Glutamatergic neuron (in vitro differentiated cells): ENCODE data around the gene CDK3. TPM values are rescaled to one million over a fixed set of nuclear protein-coding genes. Genes with fewer than 3 reads are reported as not detected.
A peak's percentile ranks its signal among the peaks of the same experiment; 100 is the strongest.

Experiments
- DNase-seq: peaks from one replicate; pipeline ENCODE4 v3.0.0; 2022
- H3K27ac Mint-ChIP-seq: one replicate; pipeline ENCODE4 v1.8.0; 2020; ENCODE audit warnings: mild to moderate bottlenecking, mixed read lengths, inconsistent platforms; ENCODE audit not compliant: unreplicated experiment
- H3K27me3 Mint-ChIP-seq: one replicate; pipeline ENCODE4 v1.8.0; 2020; ENCODE audit warnings: mild to moderate bottlenecking, moderate library complexity, mixed read lengths, inconsistent platforms; ENCODE audit not compliant: unreplicated experiment
- H3K36me3 Mint-ChIP-seq: one replicate; pipeline ENCODE4 v1.8.0; 2020; ENCODE audit warnings: mild to moderate bottlenecking, mixed read lengths, inconsistent platforms; ENCODE audit not compliant: unreplicated experiment
- H3K4me1 Mint-ChIP-seq: one replicate; pipeline ENCODE4 v1.8.0; 2020; ENCODE audit warnings: mild to moderate bottlenecking, low read depth, mixed read lengths, inconsistent platforms; ENCODE audit not compliant: unreplicated experiment
- H3K4me3 Mint-ChIP-seq: one replicate; pipeline ENCODE4 v1.8.0; 2020; ENCODE audit warnings: mild to moderate bottlenecking, mixed read lengths, inconsistent platforms; ENCODE audit not compliant: unreplicated experiment
- H3K9me3 Mint-ChIP-seq: one replicate; pipeline ENCODE4 v1.8.0; 2020; ENCODE audit warnings: mild to moderate bottlenecking, moderate library complexity, mixed read lengths, inconsistent platforms; ENCODE audit not compliant: unreplicated experiment
- total RNA-seq: library from RNA; stranded (reverse); fragmentation: NEBNext Ultra II Directional; extraction: Animal tissue kit (Norgen Biotek cat#: 25700); gene quantifications from one replicate; pipeline ENCODE4 v1.2.1, GENCODE V29; 2021; ENCODE audit not compliant: unreplicated experiment
- TF ChIP-seq, protein P1 (sequence below): fragments of 200-600 bp; sonication (generic); IDR thresholded peaks from one replicate; pipeline ENCODE4 v1.5.0; 2021; ENCODE audit not compliant: partially characterized antibody, unreplicated experiment

CDK3 gene
- total RNA-seq, 1 donor from 2014 or later, result 7.1 TPM

DNA sequence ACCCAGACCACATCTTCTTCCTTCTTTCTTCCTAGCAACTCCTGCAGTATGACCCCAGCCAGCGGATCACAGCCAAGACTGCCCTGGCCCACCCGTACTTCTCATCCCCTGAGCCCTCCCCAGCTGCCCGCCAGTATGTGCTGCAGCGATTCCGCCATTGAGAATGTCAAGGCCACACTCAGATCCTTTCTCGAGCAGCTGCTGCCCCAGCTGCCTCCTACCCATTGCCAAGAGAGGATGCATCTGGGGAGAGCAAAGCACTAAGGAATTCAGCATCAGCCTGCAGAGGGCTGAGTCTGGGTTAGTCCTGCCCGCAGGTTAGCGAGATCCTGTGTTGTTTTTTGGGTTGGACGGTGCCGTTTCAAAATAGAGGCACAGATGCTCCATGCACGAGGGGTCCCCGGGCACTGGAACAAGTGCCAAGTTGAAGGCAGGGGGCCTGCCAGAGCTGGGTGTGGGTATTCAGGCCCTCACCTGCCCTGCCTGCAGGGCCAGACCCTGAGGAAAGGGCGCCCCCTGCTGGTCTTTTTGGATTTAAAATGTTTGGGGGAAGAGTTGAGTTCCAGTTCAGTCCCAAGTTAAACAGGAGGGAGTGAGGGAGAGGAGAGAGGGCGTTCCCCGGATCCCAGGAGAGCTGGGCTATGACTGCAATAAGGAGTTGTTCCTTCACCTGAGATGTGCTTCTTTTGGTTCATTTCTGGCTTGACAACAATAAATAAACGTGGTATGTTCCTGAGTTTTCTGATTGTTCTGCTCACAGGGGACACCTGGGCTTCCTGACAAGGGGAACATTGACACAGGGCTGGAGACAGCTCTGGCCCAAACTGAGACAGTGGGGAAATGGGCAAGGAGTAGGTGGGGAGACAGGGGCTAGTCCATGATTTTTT, 4.9 kb downstream of the CDK3 start:
- peak; percentile 88 for DNase-seq
- TF ChIP-seq, protein P1, sequence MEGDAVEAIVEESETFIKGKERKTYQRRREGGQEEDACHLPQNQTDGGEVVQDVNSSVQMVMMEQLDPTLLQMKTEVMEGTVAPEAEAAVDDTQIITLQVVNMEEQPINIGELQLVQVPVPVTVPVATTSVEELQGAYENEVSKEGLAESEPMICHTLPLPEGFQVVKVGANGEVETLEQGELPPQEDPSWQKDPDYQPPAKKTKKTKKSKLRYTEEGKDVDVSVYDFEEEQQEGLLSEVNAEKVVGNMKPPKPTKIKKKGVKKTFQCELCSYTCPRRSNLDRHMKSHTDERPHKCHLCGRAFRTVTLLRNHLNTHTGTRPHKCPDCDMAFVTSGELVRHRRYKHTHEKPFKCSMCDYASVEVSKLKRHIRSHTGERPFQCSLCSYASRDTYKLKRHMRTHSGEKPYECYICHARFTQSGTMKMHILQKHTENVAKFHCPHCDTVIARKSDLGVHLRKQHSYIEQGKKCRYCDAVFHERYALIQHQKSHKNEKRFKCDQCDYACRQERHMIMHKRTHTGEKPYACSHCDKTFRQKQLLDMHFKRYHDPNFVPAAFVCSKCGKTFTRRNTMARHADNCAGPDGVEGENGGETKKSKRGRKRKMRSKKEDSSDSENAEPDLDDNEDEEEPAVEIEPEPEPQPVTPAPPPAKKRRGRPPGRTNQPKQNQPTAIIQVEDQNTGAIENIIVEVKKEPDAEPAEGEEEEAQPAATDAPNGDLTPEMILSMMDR, result peak; percentile 86
- H3K27me3 Mint-ChIP-seq, result peaks cover 10% of the 10 kb centered on the region
- peaks cover 9% of the 10 kb centered on the region for H3K36me3 Mint-ChIP-seq
- H3K9me3 Mint-ChIP-seq, result peaks cover 8% of the 10 kb centered on the region
- H3K4me1 Mint-ChIP-seq, result peaks cover 2% of the 10 kb centered on the region
- H3K4me3 Mint-ChIP-seq, result peak overlapping the region; percentile 30
- no peak overlapping the region for H3K27ac Mint-ChIP-seq

GRCh38 chr17:76007131-76007849, 6.6 kb downstream of the CDK3 start:
- DNase-seq, result no peak
- Mint-ChIP-seq H3K9me3 (peaks cover 8% of the 10 kb centered on the region), H3K4me1 (peaks cover 2% of the 10 kb centered on the region), H3K4me3 (no peak overlapping the region), H3K27me3 (peaks cover 10% of the 10 kb centered on the region), H3K36me3 (peaks cover 9% of the 10 kb centered on the region), H3K27ac (no peak overlapping the region)
- TF ChIP-seq, protein P1, result no peak

GRCh38 chr17:76007850-76008165, 7.2 kb downstream of the CDK3 start:
- H3K9me3 Mint-ChIP-seq, result peaks cover 8% of the 10 kb centered on the region
- H3K4me3 Mint-ChIP-seq, result no peak overlapping the region
- TF ChIP-seq, protein P1, result no peak
- H3K27ac Mint-ChIP-seq, result no peak overlapping the region
- no peak for DNase-seq
- peaks cover 10% of the 10 kb centered on the region for H3K27me3 Mint-ChIP-seq
- H3K4me1 Mint-ChIP-seq, result peaks cover 2% of the 10 kb centered on the region
- peaks cover 9% of the 10 kb centered on the region for H3K36me3 Mint-ChIP-seq

- TF ChIP-seq, protein P1, result no peak
- peaks cover 2% of the 10 kb centered on the region for H3K4me1 Mint-ChIP-seq
- peaks cover 8% of the 10 kb centered on the region for H3K9me3 Mint-ChIP-seq
- peaks cover 10% of the 10 kb centered on the region for H3K27me3 Mint-ChIP-seq
- H3K27ac Mint-ChIP-seq, result no peak overlapping the region
- peaks cover 9% of the 10 kb centered on the region for H3K36me3 Mint-ChIP-seq
- no peak for DNase-seq
- H3K4me3 Mint-ChIP-seq, result no peak overlapping the region
Observed at GRCh38 chr17:76008208-76008607, 7.6 kb downstream of the CDK3 start.
